HG03025 (cell line): ENCODE measurements around the gene FLT3LG.

Source experiments
- ATAC-seq: cut with Tn5 transposase; IDR thresholded peaks from one replicate; pipeline ENCODE4 v1.9.1; 2021; ENCODE audit warnings: mild to moderate bottlenecking, moderate library complexity; ENCODE audit not compliant: unreplicated experiment, low FRiP score

Gene FLT3LG

GRCh38 chr19:49507803-49508494, 33.9 kb downstream of the FLT3LG start:
- no peak for ATAC-seq

DNA sequence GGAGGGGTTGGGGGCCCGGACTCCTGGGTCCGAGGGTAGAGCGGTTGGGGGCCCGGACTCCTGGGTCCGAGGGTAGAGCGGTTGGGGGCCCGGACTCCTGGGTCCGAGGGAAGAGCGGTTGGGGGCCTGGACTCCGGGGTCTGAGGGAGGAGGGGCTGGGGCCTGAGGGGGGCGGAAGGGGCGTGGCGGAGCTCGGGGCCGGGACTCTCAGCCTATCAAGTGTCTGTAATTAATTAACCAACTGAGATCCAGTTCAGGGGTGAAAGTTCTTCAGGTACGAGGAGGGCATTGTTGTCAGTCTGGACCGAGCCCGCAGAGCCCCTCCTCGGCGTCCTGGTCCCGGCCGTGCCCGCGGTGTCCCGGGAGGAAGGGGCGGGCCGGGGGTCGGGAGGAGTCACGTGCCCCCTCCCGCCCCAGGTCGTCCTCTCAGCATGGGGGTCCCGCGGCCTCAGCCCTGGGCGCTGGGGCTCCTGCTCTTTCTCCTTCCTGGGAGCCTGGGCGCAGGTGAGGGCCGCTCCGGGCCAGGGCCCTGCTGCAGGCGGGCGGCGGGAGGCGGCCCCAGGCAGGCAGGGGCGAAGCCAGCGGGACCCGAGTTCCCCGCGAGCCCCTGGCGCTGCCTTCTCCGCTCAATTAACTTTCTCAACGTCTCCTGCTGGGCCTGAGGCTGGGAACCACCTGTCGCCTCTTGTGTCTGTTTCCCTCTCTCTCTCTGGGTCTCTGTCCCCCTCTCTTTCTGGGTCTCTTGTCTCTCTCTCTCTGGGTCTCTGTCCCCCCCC, 39.1 kb downstream of the FLT3LG start:
- no peak for ATAC-seq

GRCh38 chr19:49513746-49514118, 39.7 kb downstream of the FLT3LG start:
- ATAC-seq: no peak

DNA sequence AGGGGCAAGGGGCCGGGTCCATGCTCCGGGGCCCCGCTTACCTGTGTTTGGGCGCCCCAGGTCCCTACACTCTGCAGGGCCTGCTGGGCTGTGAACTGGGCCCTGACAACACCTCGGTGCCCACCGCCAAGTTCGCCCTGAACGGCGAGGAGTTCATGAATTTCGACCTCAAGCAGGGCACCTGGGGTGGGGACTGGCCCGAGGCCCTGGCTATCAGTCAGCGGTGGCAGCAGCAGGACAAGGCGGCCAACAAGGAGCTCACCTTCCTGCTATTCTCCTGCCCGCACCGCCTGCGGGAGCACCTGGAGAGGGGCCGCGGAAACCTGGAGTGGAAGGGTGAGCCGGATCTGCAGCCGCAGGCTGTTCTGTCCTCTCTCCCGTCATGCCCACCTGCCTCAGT, 40.1 kb downstream of the FLT3LG start:
- no peak for ATAC-seq

- ATAC-seq: no peak
Observed at GRCh38 chr19:49515767-49516166, 41.8 kb downstream of the FLT3LG start.

GRCh38 chr19:49518033-49518432, 44.0 kb downstream of the FLT3LG start:
- no peak for ATAC-seq

- no peak for ATAC-seq
Observed at GRCh38 chr19:49520705-49521319, 46.8 kb downstream of the FLT3LG start.

DNA sequence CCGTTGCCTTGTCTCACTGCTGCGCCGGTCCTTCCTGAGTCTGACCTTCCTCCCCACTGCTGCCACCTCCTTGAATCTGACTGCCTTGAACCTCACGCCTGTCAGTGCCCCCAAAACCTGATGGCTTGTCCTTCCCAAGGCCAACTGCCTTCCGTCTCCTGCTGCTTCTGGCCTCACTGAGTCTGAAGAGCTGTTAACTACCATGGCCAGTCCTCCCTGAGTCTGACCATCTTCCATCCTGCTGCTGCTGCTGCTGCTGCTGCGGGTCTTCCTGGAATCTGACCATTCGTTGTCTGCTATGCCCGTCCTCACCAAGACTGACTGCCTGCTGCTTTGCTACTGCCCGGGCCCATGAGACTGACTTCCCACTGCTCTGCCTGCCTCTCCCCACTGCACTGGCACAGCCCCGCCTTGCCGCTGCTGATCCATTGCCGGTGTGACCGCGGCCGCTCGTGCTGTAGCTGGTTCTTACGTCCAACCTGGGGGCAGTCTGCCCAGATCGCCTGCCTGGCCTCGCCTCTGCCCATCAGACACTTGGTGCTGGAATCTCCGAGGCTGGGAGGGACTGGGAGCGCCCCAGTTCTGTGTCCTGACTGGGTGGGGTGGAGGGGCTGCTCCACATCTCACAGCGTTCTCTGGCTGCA, 50.9 kb downstream of the FLT3LG start:
- no peak for ATAC-seq

GRCh38 chr19:49528211-49528771, 54.3 kb downstream of the FLT3LG start:
- ATAC-seq: no peak

- ATAC-seq: no peak
Observed at GRCh38 chr19:49530708-49531107, 56.7 kb downstream of the FLT3LG start.

DNA sequence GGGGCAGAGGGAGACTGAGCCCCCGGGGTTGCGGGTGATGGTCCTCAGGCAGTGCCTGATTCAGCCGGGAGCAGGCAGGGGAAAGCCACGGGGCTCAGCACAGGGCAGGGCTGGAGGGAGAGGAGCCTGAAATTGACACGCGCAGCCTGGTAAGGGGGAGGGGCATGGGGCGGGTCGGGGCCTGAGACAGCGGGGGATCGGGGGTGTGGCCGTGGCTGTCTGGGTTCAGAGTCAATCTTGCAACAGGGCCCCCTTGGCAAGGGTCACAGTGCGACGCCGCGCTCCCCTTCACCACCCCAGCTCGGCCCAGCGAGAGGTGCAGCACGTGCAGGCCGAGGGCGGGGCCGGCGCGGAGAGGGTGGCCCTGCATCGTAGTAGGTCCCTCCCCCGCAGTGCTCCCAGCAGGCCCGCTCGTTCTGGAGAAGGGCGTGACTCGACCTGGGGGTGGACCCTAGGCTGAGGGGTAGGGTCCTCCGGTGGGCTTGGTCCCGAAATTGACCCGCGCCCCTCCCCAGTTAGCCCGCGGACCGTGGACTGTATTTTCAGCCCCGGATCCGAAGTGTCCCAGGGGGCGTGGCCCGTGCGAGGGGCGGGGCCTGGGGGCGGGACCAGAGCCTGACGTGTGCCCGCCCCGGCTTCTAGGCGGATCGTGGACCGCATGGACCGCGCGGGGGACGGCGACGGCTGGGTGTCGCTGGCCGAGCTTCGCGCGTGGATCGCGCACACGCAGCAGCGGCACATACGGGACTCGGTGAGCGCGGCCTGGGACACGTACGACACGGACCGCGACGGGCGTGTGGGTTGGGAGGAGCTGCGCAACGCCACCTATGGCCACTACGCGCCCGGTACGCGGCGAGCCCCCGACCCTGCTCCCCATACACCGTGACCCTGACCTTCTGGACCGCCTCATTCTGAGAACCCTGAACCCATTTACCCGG, 59.8 kb downstream of the FLT3LG start:
- ATAC-seq: no peak

DNA sequence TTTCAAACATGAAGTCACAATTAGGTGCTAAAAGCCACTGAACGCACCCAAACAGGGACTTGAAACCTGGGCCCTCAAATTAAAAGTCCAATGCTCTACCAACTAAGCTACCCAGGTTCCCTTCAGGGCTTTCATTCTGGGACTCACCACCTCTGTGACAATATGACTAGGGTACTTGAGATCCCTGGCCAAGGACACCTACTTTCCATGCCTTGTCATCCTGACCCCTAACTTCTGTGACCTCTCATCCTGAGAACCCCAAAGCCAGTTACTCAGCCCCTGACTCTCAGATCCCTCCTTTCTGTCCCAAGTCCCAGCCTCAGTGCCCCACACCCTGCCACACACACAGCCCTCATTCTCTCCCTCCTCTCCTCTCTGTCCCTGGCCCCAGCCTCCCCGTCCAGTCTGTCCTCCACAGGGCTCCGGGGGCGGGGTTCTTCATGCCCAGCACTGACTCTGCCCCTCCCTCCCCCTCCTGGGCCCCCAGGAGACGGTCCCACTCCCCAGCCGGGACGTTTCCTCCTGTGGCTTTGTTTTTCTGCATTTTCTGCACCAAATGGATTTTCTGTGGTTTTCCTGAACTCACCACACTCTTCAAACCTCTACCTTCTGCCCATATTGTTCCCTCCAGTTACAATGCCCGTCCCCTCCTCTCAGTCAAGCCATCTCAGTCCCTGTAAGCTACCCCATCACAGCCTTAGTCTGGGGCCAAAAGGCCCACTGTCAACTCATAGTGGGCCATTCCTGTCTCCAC, 60.8 kb downstream of the FLT3LG start:
- ATAC-seq: no peak
